ENCODE data around the gene ZNF274.

ZNF274 gene

GRCh38 chr19:58182577-58182988, 278 bp upstream of the ZNF274 start:
- Histone ChIP-seq H3K4me3 (ENCODE audit: low read depth in 1 of 2, low read length in 2 of 2) (peak overlapping the region in 1 of 2 experiments; percentile 69; a peak in 3 of 4 replicates), H3K4me1 (ENCODE audit: insufficient read depth, low read length) (peaks cover 17% of the 10 kb centered on the region), H3K27me3 (ENCODE audit: insufficient read depth, low read length, poor library complexity) (no peaks in the 10 kb centered on the region), H3K4me2 (ENCODE audit: insufficient read depth, low read length) (peak overlapping the region; percentile 67), H3K79me2 (ENCODE audit: insufficient read depth, low read length) (peaks cover 10% of the 10 kb centered on the region), H3K36me3 (ENCODE audit: insufficient read depth, low read length) (peaks cover 28% of the 10 kb centered on the region), H2AFZ (ENCODE audit: low read depth, low read length) (peak overlapping the region; percentile 84), H3K9ac (ENCODE audit: low read depth, low read length) (peak overlapping the region; percentile 79), H4K20me1 (ENCODE audit: insufficient read depth, low read length) (no peaks in the 10 kb centered on the region), H3K9me3 (ENCODE audit: insufficient read depth, low read length, severe bottlenecking) (peaks cover 40% of the 10 kb centered on the region), H3K27ac (ENCODE audit: low read length) (peak overlapping the region; percentile 97)
- no peak for ATAC-seq (ENCODE audit: insufficient read depth, low read depth)
- DNase-seq: peak; percentile 82
- TF ChIP-seq CTCF (IDR thresholded peaks at IDR 0.05; ENCODE audit: borderline replicate concordance, extremely low read depth, low read length, poor library complexity, severe bottlenecking) (no peak), EZH2 (IDR thresholded peaks at IDR 0.05; ENCODE audit: borderline replicate concordance, low read depth, low read length, severe bottlenecking) (no peak)

- Histone ChIP-seq H4K20me1 (ENCODE audit: insufficient read depth, low read length) (no peaks in the 10 kb centered on the region), H3K27me3 (ENCODE audit: insufficient read depth, low read length, poor library complexity) (no peaks in the 10 kb centered on the region), H3K9ac (ENCODE audit: low read depth, low read length) (peak overlapping the region; percentile 79), H3K27ac (ENCODE audit: low read length) (peak overlapping the region; percentile 97), H3K4me1 (ENCODE audit: insufficient read depth, low read length) (peaks cover 17% of the 10 kb centered on the region), H3K4me2 (ENCODE audit: insufficient read depth, low read length) (peak overlapping the region; percentile 67), H3K9me3 (ENCODE audit: insufficient read depth, low read length, severe bottlenecking) (peaks cover 42% of the 10 kb centered on the region), H3K79me2 (ENCODE audit: insufficient read depth, low read length) (peaks cover 10% of the 10 kb centered on the region), H3K36me3 (ENCODE audit: insufficient read depth, low read length) (peaks cover 31% of the 10 kb centered on the region), H2AFZ (ENCODE audit: low read depth, low read length) (peak overlapping the region; percentile 84), H3K4me3 (ENCODE audit: low read depth in 1 of 2, low read length in 2 of 2) (peak overlapping the region; percentile 25 to 69; a peak in 3 of 4 replicates)
- no peak for TF ChIP-seq CTCF (IDR thresholded peaks at IDR 0.05; ENCODE audit: borderline replicate concordance, extremely low read depth, low read length, poor library complexity, severe bottlenecking)
- TF ChIP-seq EZH2 (IDR thresholded peaks at IDR 0.05; ENCODE audit: borderline replicate concordance, low read depth, low read length, severe bottlenecking): no peak
- ATAC-seq (ENCODE audit: insufficient read depth, low read depth) (no peak), DNase-seq (no peak)
These were observed 955 bp downstream of the ZNF274 start for GRCh38 chr19:58183817-58184215.

GRCh38 chr19:58196901-58197616, 14.2 kb downstream of the ZNF274 start:
- Histone ChIP-seq H3K36me3 (ENCODE audit: insufficient read depth, low read length) (peaks cover 54% of the 10 kb centered on the region), H3K9ac (ENCODE audit: low read depth, low read length) (no peak overlapping the region), H3K4me1 (ENCODE audit: insufficient read depth, low read length) (no peaks in the 10 kb centered on the region), H3K4me2 (ENCODE audit: insufficient read depth, low read length) (no peak overlapping the region), H2AFZ (ENCODE audit: low read depth, low read length) (no peak overlapping the region), H3K9me3 (ENCODE audit: insufficient read depth, low read length, severe bottlenecking) (peaks cover 84% of the 10 kb centered on the region), H3K79me2 (ENCODE audit: insufficient read depth, low read length) (no peaks in the 10 kb centered on the region), H3K27ac (ENCODE audit: low read length) (no peak overlapping the region), H3K4me3 (ENCODE audit: low read depth in 1 of 2, low read length in 2 of 2) (no peak overlapping the region), H4K20me1 (ENCODE audit: insufficient read depth, low read length) (no peaks in the 10 kb centered on the region), H3K27me3 (ENCODE audit: insufficient read depth, low read length, poor library complexity) (no peaks in the 10 kb centered on the region)
- TF ChIP-seq EZH2 (IDR thresholded peaks at IDR 0.05; ENCODE audit: borderline replicate concordance, low read depth, low read length, severe bottlenecking) (no peak), CTCF (IDR thresholded peaks at IDR 0.05; ENCODE audit: borderline replicate concordance, extremely low read depth, low read length, poor library complexity, severe bottlenecking) (no peak)
- DNase-seq (no peak), ATAC-seq (ENCODE audit: insufficient read depth, low read depth) (no peak)
